Panc1 (cell line): Measurements from ENCODE around the gene MACO1. TPM values are rescaled to one million over a fixed set of nuclear protein-coding genes. Genes with fewer than 3 reads are reported as not detected.

Experiments used
- ATAC-seq: fragments of 200-7000 bp; cut with Tn5 transposase; 2 replicates; pipeline ENCODE4 v1.9.1; 2020; ENCODE audit warnings: mild to moderate bottlenecking, moderate library complexity
- BruUV-seq: library from RNA; stranded (reverse); fragments of 400-500 nt; replicated peaks from 2 replicates; lab custom pipeline; 2021; lab: Mats Ljungman, UMichigan
- CTCF ChIA-PET: fragments of 300-600 bp; sonication (Branson Sonifier 250); formaldehyde crosslinking; loops from one replicate; lab custom pipeline; 2022; ENCODE audit warnings: antibody characterized with exemption; lab: Charles Lee
- POLR2A ChIA-PET: fragments of 300-600 bp; sonication (Branson Sonifier 250); formaldehyde crosslinking; loops from one replicate; lab custom pipeline; 2022; ENCODE audit warnings: antibody characterized with exemption; lab: Charles Lee
- DNase-seq: peaks from one replicate; pipeline ENCODE4 v3.0.0-alpha.2; 2010; ENCODE audit warnings: low read depth, low spot score
- H3K27ac ChIP-seq: 2 replicates; pipeline ENCODE4 v1.5.1; 2011; ENCODE audit warnings: mild to moderate bottlenecking, low read length, inconsistent platforms
- H3K27me3 ChIP-seq: fragments of 200-500 bp; sonication (Bioruptor generic); 2 replicates; pipeline ENCODE4 v1.6.0; 2014; ENCODE audit warnings: low read length, inconsistent platforms; ENCODE audit not compliant: control insufficient read depth, insufficient read depth
- H3K36me3 ChIP-seq: fragments of 200-500 bp; sonication (Bioruptor generic); 2 replicates; pipeline ENCODE4 v1.5.1; 2014; ENCODE audit warnings: inconsistent platforms, mild to moderate bottlenecking, low read length, moderate library complexity; ENCODE audit not compliant: control insufficient read depth, insufficient read depth
- H3K4me1 ChIP-seq: 2 replicates; pipeline ENCODE4 v1.5.1; 2011; ENCODE audit warnings: inconsistent platforms, mild to moderate bottlenecking, low read length, moderate library complexity; ENCODE audit not compliant: control insufficient read depth, insufficient read depth
- H3K4me3 ChIP-seq, 2 experiments: 2 replicates each; pipeline ENCODE4 v1.5.1; 2011 to 2012; ENCODE audit warnings: low read depth in 2 of 2, low read length in 2 of 2, mild to moderate bottlenecking in 2 of 2, inconsistent platforms in 1 of 2, moderate library complexity in 1 of 2
- H3K9me3 ChIP-seq: fragments of 200-500 bp; sonication (Bioruptor generic); 2 replicates; pipeline ENCODE4 v1.5.1; 2014; ENCODE audit warnings: low read depth, mild to moderate bottlenecking, inconsistent platforms, low read length, moderate library complexity; ENCODE audit not compliant: control insufficient read depth, insufficient read depth
- CTCF ChIP-seq: fragments of 450-650 bp; IDR thresholded peaks from 2 replicates; pipeline ENCODE4 v1.5.1; 2017; ENCODE audit warnings: mild to moderate bottlenecking
- POLR2AphosphoS5 ChIP-seq: IDR thresholded peaks from 2 replicates; pipeline ENCODE4 v1.6.1; 2012; ENCODE audit warnings: mild to moderate bottlenecking, low read depth, low read length, moderate library complexity
- REST ChIP-seq, 2 experiments: IDR thresholded peaks; 2 replicates each; pipeline ENCODE4 v1.6.1; 2011 to 2012; ENCODE audit warnings: low read depth in 2 of 2, control low read depth in 1 of 2, low read length in 1 of 2, mild to moderate bottlenecking in 1 of 2, moderate library complexity in 1 of 2; ENCODE audit not compliant: insufficient read depth in 1 of 2
- SIN3A ChIP-seq: IDR thresholded peaks from 2 replicates; pipeline ENCODE4 v1.6.1; 2012; ENCODE audit warnings: low read depth, mild to moderate bottlenecking, low read length, moderate library complexity, borderline replicate concordance; ENCODE audit not compliant: insufficient read depth
- TCF7L2 ChIP-seq: IDR thresholded peaks from 2 replicates; pipeline ENCODE4 v1.6.1; 2011; ENCODE audit warnings: mild to moderate bottlenecking, low read depth, low read length, inconsistent platforms
- in situ Hi-C: cut with HindIII; loops from 2 replicates; pipeline ENCODE4 v1.10.0; 2016; ENCODE audit warnings: low sequenced_read_pairs, low pct_unique_long_range_greater_than_20kb
- intact Hi-C: fragments of 100-400 bp; cut with micrococcal nuclease; formaldehyde crosslinking; loops from one replicate; pipeline ENCODE4 v1.10.0; 2022; ENCODE audit not compliant: unreplicated experiment
- total RNA-seq: library from RNA; stranded (reverse); gene quantifications from one replicate; pipeline ENCODE4 v1.2.1, GENCODE V29; 2021; ENCODE audit not compliant: unreplicated experiment

MACO1 gene
- total RNA-seq, 1 experiment from 2014 or later, result 16.5 TPM

GRCh38 chr1:25541425-25541824 lies 110.7 kb downstream of the MACO1 start:
- no peak for TF ChIP-seq POLR2AphosphoS5
- TF ChIP-seq REST (IDR thresholded peaks at IDR 0.05; ENCODE audit: insufficient read depth in 1 of 2, low read depth in 2 of 2, low read length in 1 of 2), result no peak
- no peak for TF ChIP-seq SIN3A
- no peak for TF ChIP-seq CTCF
- no peak for TF ChIP-seq TCF7L2
- H3K36me3 ChIP-seq, result no peaks in the 10 kb centered on the region; the same call in 1 of the 2 replicates
- DNase-seq (no peak), ATAC-seq (no peak)
- no peak overlapping the region for H3K4me3 ChIP-seq
- intact Hi-C loops, result no loop called here
- POLR2A ChIA-PET, result no interaction called here
- H3K9me3 ChIP-seq, result no peaks in the 10 kb centered on the region
- peaks cover 9% of the 10 kb centered on the region for H3K4me1 ChIP-seq
- no peak overlapping the region for H3K27ac ChIP-seq
- in situ Hi-C loops, result no loop called here
- no peaks in the 10 kb centered on the region for H3K27me3 ChIP-seq
- BruUV-seq, result no TSS peak
- CTCF ChIA-PET, result no interaction called here

- ATAC-seq, result no peak
- no peak overlapping the region for H3K4me3 ChIP-seq
- no peaks in the 10 kb centered on the region; the same call in 1 of the 2 replicates for H3K36me3 ChIP-seq
- intact Hi-C loops, result no loop called here
- no peak for TF ChIP-seq REST (IDR thresholded peaks at IDR 0.05; ENCODE audit: insufficient read depth in 1 of 2, low read depth in 2 of 2, low read length in 1 of 2)
- no peak for TF ChIP-seq SIN3A
- no peak for TF ChIP-seq POLR2AphosphoS5
- in situ Hi-C loops, result no loop called here
- H3K27me3 ChIP-seq, result no peaks in the 10 kb centered on the region
- POLR2A ChIA-PET, result no interaction called here
- H3K4me1 ChIP-seq, result peaks cover 9% of the 10 kb centered on the region
- BruUV-seq, result no TSS peak
- no peaks in the 10 kb centered on the region for H3K9me3 ChIP-seq
- H3K27ac ChIP-seq, result no peak overlapping the region
- CTCF ChIA-PET, result no interaction called here
- no peak for DNase-seq
Observed at GRCh38 chr1:25541889-25542658, 111.4 kb downstream of the MACO1 start.
